K562 (cell line): ENCODE data around the gene NRP2.

ENCODE experiments used
- CCAR2 ChIP-seq: fragments of 200-400 bp; formaldehyde crosslinking; IDR thresholded peaks from 2 replicates; pipeline ENCODE4 v1.6.1; 2017; ENCODE audit warnings: mild to moderate bottlenecking, low read depth, low read length
- HNRNPLL ChIP-seq: fragments of 200-400 bp; formaldehyde crosslinking; IDR thresholded peaks from 2 replicates; pipeline ENCODE4 v1.6.1; 2017; ENCODE audit warnings: low read length, low read depth, mild to moderate bottlenecking; ENCODE audit not compliant: poor library complexity, severe bottlenecking
- POLR2AphosphoS5 ChIP-seq: IDR thresholded peaks from 2 replicates; pipeline ENCODE4 v1.6.1; 2011; ENCODE audit warnings: mild to moderate bottlenecking, low read depth, low read length, moderate library complexity; ENCODE audit not compliant: control insufficient read depth, insufficient read depth
- TRIM24 ChIP-seq, 2 experiments: fragments of 450-650 bp; IDR thresholded peaks; 2 replicates each; pipeline ENCODE4 v1.6.1; 2016
- ZNF24 ChIP-seq: fragments of 450-650 bp; IDR thresholded peaks from 2 replicates; pipeline ENCODE4 v1.6.1; 2016
- ZNF263 ChIP-seq: sonication (generic); formaldehyde crosslinking; IDR thresholded peaks from 2 replicates; pipeline ENCODE4 v1.8.0; 2022; ENCODE audit warnings: mild to moderate bottlenecking, missing genetic modification reagents, borderline replicate concordance
- TF ChIP-seq, protein P1 (sequence below), 3 experiments: IDR thresholded peaks in 2 of 3; conservative IDR thresholded peaks in 1 of 3; 2 replicates each; pipeline ENCODE4 v1.5.1; 2011 to 2012; ENCODE audit warnings: low read length in 3 of 3, mild to moderate bottlenecking in 3 of 3, control low read depth in 2 of 3, improper control_type of control experiment in 1 of 3, inconsistent platforms in 1 of 3, low read depth in 1 of 3, mixed read lengths in 1 of 3, moderate library complexity in 1 of 3; ENCODE audit not compliant: insufficient read depth in 2 of 3

DNA sequence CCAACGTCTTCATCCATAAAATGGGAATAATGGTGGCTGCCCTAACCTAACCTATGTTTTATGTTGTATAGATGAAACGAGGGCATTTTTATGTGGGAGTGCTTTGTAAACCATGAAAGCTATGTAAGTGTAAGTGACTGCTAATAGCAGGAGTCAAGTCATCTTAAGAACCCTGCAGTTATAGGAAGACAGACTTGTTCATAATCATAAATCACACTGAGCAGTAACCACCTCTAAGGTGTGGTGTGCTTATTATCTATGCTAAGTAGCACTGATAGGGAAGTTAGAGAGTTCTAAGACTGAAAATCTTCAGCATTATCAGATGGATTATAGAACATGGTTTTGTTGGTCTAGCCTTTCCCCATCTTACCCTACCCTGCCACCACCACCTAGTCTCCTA is 24.2 kb upstream of the NRP2 start:
- TF ChIP-seq HNRNPLL (no peak), TRIM24 (IDR thresholded peaks at IDR 0.05) (no peak), CCAR2 (no peak), POLR2AphosphoS5 (no peak), ZNF24 (no peak), ZNF263 (CRISPR knock-in tag) (no peak)
- TF ChIP-seq, protein P1, sequence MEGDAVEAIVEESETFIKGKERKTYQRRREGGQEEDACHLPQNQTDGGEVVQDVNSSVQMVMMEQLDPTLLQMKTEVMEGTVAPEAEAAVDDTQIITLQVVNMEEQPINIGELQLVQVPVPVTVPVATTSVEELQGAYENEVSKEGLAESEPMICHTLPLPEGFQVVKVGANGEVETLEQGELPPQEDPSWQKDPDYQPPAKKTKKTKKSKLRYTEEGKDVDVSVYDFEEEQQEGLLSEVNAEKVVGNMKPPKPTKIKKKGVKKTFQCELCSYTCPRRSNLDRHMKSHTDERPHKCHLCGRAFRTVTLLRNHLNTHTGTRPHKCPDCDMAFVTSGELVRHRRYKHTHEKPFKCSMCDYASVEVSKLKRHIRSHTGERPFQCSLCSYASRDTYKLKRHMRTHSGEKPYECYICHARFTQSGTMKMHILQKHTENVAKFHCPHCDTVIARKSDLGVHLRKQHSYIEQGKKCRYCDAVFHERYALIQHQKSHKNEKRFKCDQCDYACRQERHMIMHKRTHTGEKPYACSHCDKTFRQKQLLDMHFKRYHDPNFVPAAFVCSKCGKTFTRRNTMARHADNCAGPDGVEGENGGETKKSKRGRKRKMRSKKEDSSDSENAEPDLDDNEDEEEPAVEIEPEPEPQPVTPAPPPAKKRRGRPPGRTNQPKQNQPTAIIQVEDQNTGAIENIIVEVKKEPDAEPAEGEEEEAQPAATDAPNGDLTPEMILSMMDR (IDR thresholded peaks at IDR 0.05 in 2 of 3, conservative IDR thresholded peaks at IDR 0.05 in 1 of 3; ENCODE audit: insufficient read depth in 2 of 3, low read depth in 1 of 3, low read length in 3 of 3): no peak
